Inferior parietal cortex (tissue), 1 donor: Measurements from ENCODE around the gene UBE4B.

Source experiments
- DNase-seq: peaks from one replicate; pipeline ENCODE4 v3.0.0-alpha.2; 2016; ENCODE audit errors: extremely low spot score

UBE4B gene

DNA sequence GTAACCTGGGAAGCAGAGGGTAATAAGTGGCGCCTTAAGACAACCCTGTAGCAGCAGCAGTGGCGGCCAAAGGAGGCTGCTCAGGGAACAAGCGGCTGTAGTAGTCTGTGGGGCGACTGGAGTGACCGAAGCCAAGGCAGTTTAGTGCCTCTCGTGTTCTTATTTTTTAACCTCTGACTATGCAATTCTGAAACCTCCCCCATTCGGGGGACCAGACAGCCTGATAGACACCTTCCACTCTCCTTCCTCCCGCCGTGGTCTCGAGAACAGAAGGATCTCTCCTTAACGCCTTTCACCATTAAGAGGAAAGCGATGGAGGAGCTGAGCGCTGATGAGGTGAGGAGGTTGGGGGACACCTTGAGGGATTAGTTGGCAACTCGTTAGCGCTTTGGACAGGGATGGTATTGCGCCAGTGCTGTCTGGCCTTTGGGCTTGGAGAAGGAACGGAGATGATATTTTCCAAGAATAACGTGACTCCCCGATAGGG lies 644 bp downstream of the UBE4B start:
- peak; percentile 38 for DNase-seq

- DNase-seq, result no peak
These were observed 10.0 kb downstream of the UBE4B start for GRCh38 chr1:10042746-10043145.

DNA sequence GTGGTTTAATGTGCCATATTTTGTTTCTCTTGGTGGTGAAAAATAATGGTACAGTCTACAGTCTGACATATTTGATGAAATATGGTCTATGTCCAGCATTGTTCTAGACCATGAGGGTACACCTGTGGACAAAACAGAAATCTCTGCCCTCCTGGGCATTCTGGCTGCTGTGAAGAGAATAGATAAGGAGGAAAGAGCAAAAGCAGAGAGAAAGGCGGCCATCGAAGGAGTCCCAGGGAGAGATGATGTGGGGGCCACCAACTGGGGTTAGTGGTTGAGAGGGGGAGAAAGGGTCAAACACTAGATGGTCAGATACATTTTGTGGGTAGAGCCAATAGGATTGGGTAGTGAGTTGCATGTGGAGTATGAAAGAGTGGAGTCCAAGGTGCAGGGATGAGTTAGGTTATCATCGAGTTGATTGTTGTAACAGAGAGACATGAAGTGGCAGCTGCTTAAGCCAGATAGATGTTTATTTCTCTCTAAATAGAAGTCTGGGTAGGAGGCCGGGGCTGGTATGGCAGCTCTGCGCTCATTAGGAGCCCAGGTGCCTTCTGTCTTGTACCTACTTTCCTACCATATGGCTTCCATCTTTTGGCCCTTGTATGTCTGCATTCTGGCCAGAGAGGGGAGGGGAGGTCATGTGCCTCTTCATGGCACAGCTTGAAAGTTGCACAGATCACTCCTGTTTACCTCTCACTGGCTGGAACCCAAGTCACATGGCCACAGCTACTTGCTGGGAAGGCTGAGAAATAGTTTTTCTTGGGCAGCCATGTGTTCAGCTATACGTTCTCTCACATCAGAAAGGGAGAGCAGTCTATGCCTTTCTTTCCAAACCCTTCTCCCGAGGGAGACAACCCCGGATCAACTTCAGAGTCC lies 13.0 kb downstream of the UBE4B start:
- DNase-seq, result no peak

- no peak for DNase-seq
These were observed 13.8 kb downstream of the UBE4B start for GRCh38 chr1:10046356-10047085.

DNA sequence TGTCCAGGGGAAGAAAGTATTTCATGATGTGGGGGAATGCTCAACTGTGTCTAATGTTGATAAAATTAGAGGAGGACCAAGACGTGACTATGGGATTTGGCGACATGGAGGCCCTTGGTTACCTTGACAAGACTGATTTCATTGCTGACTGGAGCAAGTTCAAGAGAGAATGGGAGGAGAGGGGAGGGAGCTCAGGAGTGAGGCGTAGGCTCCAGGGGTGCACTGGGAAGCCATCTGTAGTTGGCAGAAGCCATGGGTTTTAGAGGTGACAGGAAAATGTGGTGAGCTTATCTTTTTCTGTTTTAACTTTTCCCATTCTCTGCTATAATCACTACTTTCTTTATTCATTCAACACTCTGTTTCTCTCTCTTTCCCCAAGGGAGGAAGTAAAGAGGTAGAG lies 15.8 kb downstream of the UBE4B start:
- DNase-seq, result no peak

DNA sequence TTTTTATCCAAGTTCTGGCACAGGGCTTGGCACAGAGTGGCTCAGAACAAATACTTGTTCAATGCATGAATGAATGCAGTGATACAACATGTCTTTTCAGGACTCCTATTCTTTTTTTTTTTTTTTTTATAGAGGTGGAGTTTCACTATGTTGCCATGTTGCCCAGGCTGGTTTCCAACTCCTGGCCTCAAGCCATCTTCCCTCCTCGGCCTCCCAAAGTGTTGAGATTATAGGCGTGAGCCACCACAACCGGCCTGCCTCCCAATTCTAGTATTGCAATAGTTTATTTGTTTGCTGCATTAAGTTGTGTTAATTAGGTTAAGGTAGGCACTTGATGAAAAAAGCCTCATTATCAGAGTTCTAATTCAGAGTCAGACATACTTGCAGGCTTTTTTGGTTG lies 17.9 kb downstream of the UBE4B start:
- no peak for DNase-seq

GRCh38 chr1:10051656-10052055 lies 18.9 kb downstream of the UBE4B start:
- no peak for DNase-seq

DNA sequence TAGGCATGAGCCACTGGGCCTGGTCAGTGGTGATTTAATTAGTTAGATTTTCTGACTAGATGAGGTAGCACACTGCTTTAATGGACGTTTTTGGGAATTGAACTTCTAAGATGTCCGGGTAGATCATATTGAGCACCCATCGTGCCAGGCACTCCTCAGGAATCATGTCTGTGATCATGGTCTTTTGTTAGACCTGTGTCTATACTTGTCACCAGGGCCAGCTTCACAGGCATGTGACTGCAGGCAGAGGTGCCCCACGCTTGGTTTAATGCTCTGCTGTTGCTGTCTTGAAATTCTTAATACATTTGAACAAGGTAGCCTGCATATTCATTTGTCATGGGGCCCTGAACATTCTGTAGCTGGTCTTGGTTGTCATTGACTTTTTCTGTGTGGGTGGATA lies 19.6 kb downstream of the UBE4B start:
- no peak for DNase-seq

DNA sequence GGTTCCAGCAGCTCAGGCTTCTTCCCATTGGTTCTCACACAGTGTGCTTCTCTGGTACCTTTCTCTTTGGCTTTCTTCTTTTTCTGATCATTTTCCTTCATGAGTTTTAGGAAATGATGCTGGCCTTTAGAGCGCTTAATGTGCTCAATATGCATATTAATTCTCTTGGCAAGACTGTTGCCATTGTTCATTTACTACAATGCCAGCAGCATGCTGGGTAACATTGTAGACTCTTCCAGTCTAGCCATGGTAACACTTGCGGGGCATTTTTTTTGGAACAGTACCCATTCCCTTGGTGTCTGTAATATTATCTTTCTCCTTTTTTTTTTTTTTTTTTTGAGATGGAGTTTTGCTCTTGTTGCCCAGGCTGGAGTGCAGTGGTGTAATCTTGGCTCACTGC lies 21.7 kb downstream of the UBE4B start:
- DNase-seq, result peak; percentile 72

DNA sequence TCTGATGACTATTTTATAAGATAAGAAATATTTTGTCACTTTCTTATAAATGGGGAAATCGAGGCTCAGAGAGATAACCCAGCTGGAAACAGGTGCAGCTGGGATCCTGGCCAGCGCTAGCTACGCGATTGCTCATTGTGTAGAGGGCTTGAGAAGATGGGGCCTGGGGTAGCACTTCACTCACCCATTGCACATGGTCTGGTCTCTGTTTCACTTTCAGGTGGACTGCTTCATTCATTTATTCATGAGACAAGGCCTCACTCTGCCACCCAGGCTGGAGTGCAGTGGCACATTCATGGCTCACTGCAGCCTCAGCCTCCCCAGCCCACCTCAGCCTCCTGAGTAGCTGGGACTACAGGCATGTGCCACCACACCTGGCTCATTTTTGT lies 23.8 kb downstream of the UBE4B start:
- no peak for DNase-seq

DNA sequence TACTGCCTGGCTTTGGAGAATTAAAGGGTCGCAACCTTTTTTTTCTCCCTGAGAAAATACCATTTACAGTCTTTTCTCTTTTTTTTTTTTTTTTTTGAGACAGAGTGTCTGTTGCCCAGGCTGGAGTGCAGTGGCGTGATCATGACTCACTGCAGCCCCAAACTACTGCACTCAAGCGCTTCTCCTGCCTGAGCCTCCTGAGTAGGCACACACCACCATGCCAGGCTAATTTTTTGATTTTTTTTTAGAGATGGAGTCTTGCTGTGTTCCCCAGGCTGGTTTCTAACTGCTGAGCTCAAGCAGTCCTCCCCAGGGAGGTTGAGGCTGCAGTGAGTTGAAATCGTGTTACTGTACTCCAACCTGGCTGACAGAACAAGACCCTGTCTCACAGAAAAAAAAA lies 24.6 kb downstream of the UBE4B start:
- no peak for DNase-seq

DNA sequence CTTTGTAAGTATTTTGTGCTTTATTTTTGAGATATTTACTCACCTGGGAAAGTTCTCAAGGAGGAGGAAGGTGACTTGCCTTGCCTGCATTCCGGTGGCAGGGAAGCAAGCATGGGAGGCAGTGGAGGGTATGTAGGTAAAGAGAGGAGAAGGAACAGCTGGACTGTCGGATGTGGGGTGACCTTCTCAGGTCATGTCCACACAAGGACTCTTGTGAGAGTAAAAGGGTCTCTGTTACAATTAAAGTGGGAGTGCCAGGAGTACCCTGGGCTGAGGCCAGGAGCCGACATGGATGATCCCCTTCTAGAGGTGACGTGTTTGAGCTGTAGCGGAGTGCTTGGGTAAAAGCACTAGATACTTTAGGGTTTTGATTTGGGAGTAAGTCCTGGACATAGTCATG lies 25.0 kb downstream of the UBE4B start:
- DNase-seq, result no peak

DNA sequence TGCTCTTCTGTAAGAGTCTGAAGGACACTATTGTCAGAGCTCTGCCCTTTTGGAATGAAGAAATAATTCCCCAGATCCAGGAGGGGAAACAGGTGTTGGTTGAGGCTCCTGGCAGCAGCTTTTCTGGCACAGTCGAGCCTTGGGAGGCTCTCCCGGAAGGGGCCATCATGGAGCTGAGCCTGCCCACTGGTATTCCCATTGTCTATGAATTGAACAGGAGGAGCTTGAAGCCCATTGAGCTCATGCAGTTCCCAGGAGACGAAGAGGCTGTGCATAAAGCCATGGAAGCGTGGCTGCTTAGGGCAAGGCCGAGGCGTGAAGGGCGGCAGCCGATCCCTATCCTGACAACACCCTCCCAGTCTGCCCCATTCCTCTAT lies 26.6 kb downstream of the UBE4B start:
- DNase-seq, result no peak

- DNase-seq, result no peak
These were observed 27.7 kb downstream of the UBE4B start for GRCh38 chr1:10060311-10061100.

GRCh38 chr1:10061276-10061675 lies 28.5 kb downstream of the UBE4B start:
- DNase-seq, result no peak

DNA sequence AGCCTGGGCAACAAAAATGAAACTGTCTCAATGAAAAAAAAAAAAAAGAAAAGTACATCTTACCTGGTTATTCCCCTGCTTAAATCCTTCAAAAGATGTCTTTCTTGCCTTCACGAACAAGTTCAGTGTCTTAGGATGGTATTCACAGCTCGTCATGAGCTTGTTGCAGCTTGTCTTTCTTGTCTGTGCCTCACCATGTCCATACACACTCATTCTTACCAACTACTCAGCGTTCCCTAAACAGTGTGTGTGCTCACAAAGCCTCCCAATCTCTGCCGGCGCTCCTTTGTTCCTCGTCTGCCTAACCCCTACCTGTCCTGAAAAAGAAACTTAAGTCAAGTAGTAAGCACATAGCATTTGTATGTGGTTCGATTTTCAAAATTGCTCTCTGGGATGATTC lies 31.1 kb downstream of the UBE4B start:
- DNase-seq, result no peak

- no peak for DNase-seq
These were observed 31.9 kb downstream of the UBE4B start for GRCh38 chr1:10064416-10065343.

DNA sequence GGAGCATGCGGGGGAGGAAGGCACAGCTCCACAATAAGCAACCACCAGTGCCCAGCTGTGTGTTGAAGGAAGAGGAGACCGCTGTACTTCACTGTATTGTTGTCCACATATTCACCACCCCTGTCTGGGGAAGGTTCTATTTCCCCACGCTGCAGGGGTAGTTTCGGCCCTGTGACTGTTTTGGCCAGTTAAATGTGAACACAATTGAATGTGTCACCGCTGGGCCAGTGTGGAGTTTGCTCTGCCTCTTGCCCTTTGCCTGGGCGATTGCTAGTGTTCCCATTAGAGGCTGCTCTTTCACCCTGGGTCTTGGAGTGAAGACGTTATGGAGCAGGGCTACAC lies 32.6 kb downstream of the UBE4B start:
- DNase-seq, result peak; percentile 44

DNA sequence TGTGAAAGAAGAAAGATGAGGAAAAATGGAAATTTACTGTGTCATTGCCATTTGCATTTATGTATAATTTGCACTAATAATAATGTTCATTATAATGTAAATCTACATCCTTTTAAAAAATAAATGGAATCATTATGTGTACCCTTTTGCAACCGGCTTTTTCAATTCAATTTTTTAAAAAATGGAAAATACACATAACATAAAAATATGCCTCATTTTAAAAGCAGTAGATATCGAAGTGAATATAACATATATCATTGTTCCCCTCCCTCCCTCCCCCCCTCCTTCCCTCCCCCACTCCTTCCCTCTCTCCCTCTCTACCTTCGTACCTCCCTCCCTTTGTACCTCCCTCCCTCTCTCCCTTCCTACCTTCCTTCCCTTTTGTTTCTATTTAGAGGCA lies 33.0 kb downstream of the UBE4B start:
- DNase-seq, result no peak

DNA sequence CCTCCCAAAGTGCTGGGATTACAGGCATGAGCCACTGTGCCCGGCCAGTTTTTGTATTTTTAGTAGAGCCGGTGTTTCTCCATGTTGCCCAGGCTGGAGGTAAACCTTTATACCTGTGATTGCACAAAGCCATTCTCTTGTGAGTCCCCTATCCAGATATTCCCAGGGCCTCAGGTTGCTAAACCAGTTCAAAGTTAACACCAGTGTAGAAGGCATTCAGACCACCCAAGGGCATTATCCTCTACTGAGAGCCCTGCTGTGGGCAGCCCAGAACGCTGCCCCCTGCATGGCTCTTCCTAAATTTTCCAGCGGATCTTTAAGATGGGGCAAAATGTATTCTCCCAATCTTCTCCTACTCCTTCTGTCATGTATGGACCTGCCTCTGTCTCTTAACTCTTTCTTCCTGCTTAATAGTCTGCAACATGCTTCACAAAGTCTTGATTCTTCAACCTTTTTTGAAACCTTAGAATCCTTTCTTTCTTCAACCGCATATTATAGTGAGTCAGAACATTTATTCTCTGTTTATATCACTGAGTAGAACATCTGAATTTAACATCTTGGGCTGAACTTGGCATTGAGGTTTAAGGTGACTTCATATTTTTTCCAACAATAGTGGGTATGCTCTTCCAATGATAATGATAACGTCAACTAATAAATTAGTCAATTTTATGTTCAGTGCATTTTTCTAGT lies 36.0 kb downstream of the UBE4B start:
- no peak for DNase-seq

GRCh38 chr1:10070206-10070605 lies 37.4 kb downstream of the UBE4B start:
- no peak for DNase-seq
